T-helper 1 cell (primary cell): ENCODE measurements around the gene STX18.
"Not testable (repeated sequence)": the region's sequence is repeated elsewhere in the genome, so short reads cannot be mapped to it uniquely, and the experiment has no call there.

ENCODE experiments used
- DNase-seq, 5 donors: peaks; one replicate each; pipeline ENCODE4 v3.0.0-alpha.2; 2012 to 2020
- total RNA-seq, 4 donors: gene quantifications; one replicate each; lab custom pipeline; 2026; lab: John Stamatoyannopoulos, UW

STX18 gene
- 25.3 to 38.8 (median 31.6) reads per million in 4 donors for total RNA-seq

- peak; percentile 64 to 88 (median 79) for DNase-seq
Observed at GRCh38 chr4:4541661-4542570, at the start of gene STX18. Gene STX18 (minus strand): TSS chr4:4542048. CDS start chr4:4541964, 84 bp downstream.

GRCh38 chr4:4591071-4591470 is 49.2 kb upstream of the STX18 start:
- no peak for DNase-seq

- DNase-seq = no peak
Observed at GRCh38 chr4:4590546-4590945, 48.7 kb upstream of the STX18 start.

GRCh38 chr4:4585012-4585670 is 43.3 kb upstream of the STX18 start:
- no peak for DNase-seq

- DNase-seq = no peak
Observed at GRCh38 chr4:4583606-4584005, 41.8 kb upstream of the STX18 start.

- DNase-seq = no peak
Observed at GRCh38 chr4:4582653-4583052, 40.8 kb upstream of the STX18 start.

GRCh38 chr4:4580494-4580893 is 38.6 kb upstream of the STX18 start:
- no peak for DNase-seq

- no peak for DNase-seq
Observed at GRCh38 chr4:4578981-4579380, 37.1 kb upstream of the STX18 start.

- no peak for DNase-seq
Observed at GRCh38 chr4:4577359-4577875, 35.6 kb upstream of the STX18 start.

GRCh38 chr4:4575284-4576211 is 33.7 kb upstream of the STX18 start:
- DNase-seq = peak; percentile 22 to 55 (median 41)

GRCh38 chr4:4574792-4575191 is 32.9 kb upstream of the STX18 start:
- DNase-seq = peak in 4 of 5 donors; percentile 0 to 49 (median 14)

- no peak for DNase-seq
Observed at GRCh38 chr4:4574052-4574451, 32.2 kb upstream of the STX18 start.

- DNase-seq = no peak
Observed at GRCh38 chr4:4572821-4573220, 31.0 kb upstream of the STX18 start.

GRCh38 chr4:4569861-4570260 is 28.0 kb upstream of the STX18 start:
- not testable (repeated sequence) for DNase-seq

GRCh38 chr4:4568806-4569427 is 27.1 kb upstream of the STX18 start:
- DNase-seq = no peak

GRCh38 chr4:4566359-4566758 is 24.5 kb upstream of the STX18 start:
- not testable (repeated sequence) for DNase-seq

GRCh38 chr4:4564522-4564921 is 22.7 kb upstream of the STX18 start:
- DNase-seq = no peak

- DNase-seq = no peak
Observed at GRCh38 chr4:4560642-4561041, 18.8 kb upstream of the STX18 start.

GRCh38 chr4:4560136-4560535 is 18.3 kb upstream of the STX18 start:
- no peak for DNase-seq

GRCh38 chr4:4559596-4559995 is 17.7 kb upstream of the STX18 start:
- DNase-seq = no peak

- DNase-seq = no peak
Observed at GRCh38 chr4:4558881-4559280, 17.0 kb upstream of the STX18 start.

GRCh38 chr4:4555916-4556315 is 14.1 kb upstream of the STX18 start:
- no peak for DNase-seq
